Measurements from ENCODE around the gene IL17C.
"Not testable (repeated sequence)": the region's sequence is repeated elsewhere in the genome, so short reads cannot be mapped to it uniquely, and the experiment has no call there.

Gene IL17C

GRCh38 chr16:88662843-88663606 lies 24.7 kb downstream of the IL17C start, which contains the start of gene MVD:
TSS of gene MVD (minus strand) at chr16:88663091. CDS start at chr16:88663080, 11 bp downstream.
- DNase-seq: peak; percentile 96

GRCh38 chr16:88665148-88665547 lies 26.8 kb downstream of the IL17C start:
- DNase-seq: no peak

GRCh38 chr16:88665570-88665969 lies 27.2 kb downstream of the IL17C start:
- DNase-seq: no peak

- no peak for DNase-seq
Measured at GRCh38 chr16:88667461-88667860, 29.1 kb downstream of the IL17C start.

- not testable (repeated sequence) for DNase-seq
Measured at GRCh38 chr16:88669493-88669892, 31.1 kb downstream of the IL17C start.

GRCh38 chr16:88669980-88670379 lies 31.6 kb downstream of the IL17C start:
- no peak for DNase-seq

GRCh38 chr16:88671806-88672205 lies 33.4 kb downstream of the IL17C start:
- no peak for DNase-seq

DNA sequence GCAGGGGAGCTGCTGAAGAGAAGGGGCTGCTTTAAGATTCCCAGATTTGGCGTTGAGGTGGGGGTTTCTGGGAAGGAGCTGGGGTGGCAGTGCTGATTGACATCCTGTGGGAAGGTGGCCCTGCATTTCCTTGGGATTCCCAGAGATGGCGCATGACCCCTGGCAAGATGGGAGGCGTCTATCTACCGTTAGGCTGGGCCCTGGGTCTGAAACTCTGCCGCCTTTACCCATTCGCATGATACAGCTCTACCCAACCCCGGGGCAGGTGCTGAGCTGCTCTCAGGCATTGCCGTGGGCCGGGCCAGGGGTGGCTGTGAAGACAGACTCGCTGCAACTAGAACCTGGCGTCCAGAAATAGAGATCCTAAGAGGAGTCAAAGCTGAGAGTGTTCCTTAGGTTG lies 34.4 kb downstream of the IL17C start:
- DNase-seq: no peak

GRCh38 chr16:88673716-88674379 lies 35.5 kb downstream of the IL17C start:
- no peak for DNase-seq

- no peak for DNase-seq
Measured at GRCh38 chr16:88676502-88677242, 38.3 kb downstream of the IL17C start.

DNA sequence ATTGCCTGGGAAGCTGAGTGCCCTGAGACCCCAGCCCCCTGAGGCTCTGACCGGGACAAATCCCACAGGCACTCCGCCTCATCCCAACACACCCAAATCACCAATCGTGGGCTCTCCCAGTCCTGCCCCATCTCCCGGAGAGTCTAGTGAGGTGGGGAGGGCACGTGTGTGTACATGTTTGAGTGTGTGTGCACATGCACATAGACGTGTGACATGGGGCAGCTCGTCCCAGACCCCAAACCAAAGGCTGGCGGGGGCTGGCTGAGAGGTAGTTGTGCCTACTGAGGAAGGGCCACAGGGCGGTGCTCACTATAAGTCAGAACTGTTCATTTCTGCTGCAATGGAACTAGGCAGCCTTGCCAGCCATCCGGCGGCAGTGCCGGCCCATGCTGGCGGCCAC lies 39.3 kb downstream of the IL17C start:
- no peak for DNase-seq

GRCh38 chr16:88678224-88678979 lies 40.0 kb downstream of the IL17C start:
- DNase-seq: no peak

DNA sequence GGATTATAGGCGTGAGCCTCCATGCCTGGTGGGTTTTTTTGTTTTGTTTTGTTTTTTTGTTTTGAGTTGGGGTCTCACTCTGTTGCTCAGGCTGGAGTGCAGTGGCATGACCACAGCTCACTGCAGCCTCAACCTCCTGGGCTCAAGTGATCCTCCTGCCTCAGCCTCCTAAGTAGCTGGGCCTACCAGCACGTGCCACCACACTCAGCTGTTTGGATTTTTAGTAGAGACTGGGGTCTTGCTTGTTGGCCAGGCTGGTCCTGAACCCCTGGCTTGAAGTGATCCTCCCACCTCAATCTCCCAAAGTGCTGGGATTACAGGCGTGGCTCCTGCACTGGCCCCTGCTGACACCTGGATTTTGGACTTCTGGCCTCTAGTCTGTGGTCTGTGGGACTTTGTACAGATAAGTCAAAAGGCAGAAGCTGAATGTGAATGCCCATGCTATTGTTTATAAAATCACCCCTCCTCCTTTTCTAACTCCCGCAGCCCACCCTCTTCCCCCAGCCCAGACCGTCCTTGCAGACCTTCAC lies 42.2 kb downstream of the IL17C start:
- no peak for DNase-seq

GRCh38 chr16:88681084-88681680 lies 42.8 kb downstream of the IL17C start:
- DNase-seq: peak; percentile 63

- DNase-seq: peak; percentile 57
Measured at GRCh38 chr16:88681709-88682451, 43.5 kb downstream of the IL17C start.

GRCh38 chr16:88684569-88685155 lies 46.3 kb downstream of the IL17C start:
- no peak for DNase-seq

GRCh38 chr16:88685156-88686061 lies 47.0 kb downstream of the IL17C start:
- DNase-seq: peak; percentile 64

- no peak for DNase-seq
Measured at GRCh38 chr16:88686062-88686438, 47.7 kb downstream of the IL17C start.

DNA sequence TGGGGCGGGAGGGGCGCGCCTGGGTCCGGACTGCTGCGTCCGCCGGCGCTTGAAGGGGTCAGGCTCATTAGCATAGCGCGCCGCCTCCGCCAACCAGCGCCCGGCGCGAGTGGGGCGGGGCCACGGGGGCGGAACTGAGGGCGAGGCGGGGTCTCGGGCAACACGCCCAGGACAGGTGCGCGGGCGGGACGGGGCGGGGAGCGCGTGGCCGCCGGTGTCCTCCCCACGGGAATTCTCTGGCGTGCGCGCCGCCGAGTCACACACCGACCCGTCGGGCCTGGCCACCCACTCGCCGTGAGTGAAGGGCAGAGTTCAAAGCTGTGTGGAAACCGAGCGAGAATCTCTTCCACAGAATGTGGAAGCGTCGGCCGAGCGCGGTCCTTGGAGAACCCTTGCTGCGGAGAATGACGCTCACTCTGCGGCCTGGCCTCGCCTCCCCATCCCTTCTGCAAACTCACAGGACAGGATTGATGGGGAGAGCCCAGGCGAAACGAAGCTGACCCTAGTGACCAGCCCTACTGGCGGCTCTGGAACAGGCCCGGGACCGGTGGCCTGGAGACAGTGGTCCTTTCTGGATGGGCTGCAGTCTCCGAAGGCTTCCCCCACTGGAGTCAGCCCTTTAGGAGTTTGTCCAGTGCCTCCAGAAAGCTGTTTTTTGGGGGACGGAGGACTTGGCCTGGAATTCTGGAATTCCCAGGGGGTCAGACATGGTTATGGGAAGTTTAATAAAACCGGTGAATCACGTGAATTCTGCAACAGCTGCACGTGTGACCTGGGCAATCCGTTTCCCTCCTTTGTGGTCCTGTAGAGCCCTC lies 48.3 kb downstream of the IL17C start, which contains the start of gene SNAI3:
TSS of gene SNAI3 (minus strand) at position 69 of the 815 bp plus-strand sequence. CDS start 101 bp downstream, outside the sequence.
- DNase-seq: peak; percentile 86

All from CD4-positive, alpha-beta T cell treated with Interleukin-17A for 1 hour (primary cell).